Tibial nerve (tissue), 3 donors: Measurements from ENCODE around the gene KIRREL3.

ENCODE experiments used
- CTCF ChIP-seq, 5 experiments: fragments of 200-600 bp in 3 of 5; fragments of 450-650 bp in 2 of 5; sonication (generic) in 3 of 5; IDR thresholded peaks; one replicate each; pipeline ENCODE4 v1.5.1; 2016 to 2019; ENCODE audit warnings: antibody characterized with exemption in 5 of 5, mild to moderate bottlenecking in 3 of 5, moderate library complexity in 2 of 5
- POLR2A ChIP-seq, 2 donors: fragments of 450-650 bp; IDR thresholded peaks; one replicate each; pipeline ENCODE4 v1.6.1; 2017; ENCODE audit warnings: antibody characterized with exemption in 2 of 2, mild to moderate bottlenecking in 2 of 2, moderate library complexity in 2 of 2

GRCh38 chr11:127035824-127036223 is 35.3 kb upstream of the KIRREL3 start:
- TF ChIP-seq CTCF (IDR thresholded peaks at IDR 0.05) = no peak
- no peak for TF ChIP-seq POLR2A (IDR thresholded peaks at IDR 0.05)
